Ecto neural progenitor cell (in vitro differentiated cells): Measurements from ENCODE around the gene ANLN.
"Not testable (repeated sequence)": the region's sequence is repeated elsewhere in the genome, so short reads cannot be mapped to it uniquely, and the experiment has no call there.

Experiments
- DNase-seq: peaks from one replicate; pipeline ENCODE4 v3.0.0-alpha.2; 2018; ENCODE audit warnings: low spot score

The ANLN gene

GRCh38 chr7:36389371-36390198 is at the start of gene ANLN:
ANLN (plus strand) TSS chr7:36389862; CDS start chr7:36390027, 165 bp downstream.
- peak; percentile 95 for DNase-seq

GRCh38 chr7:36343548-36343947 is 46.1 kb upstream of the ANLN start:
- DNase-seq = no peak

- DNase-seq = no peak
Measured at GRCh38 chr7:36344622-36345021, 45.0 kb upstream of the ANLN start.

DNA sequence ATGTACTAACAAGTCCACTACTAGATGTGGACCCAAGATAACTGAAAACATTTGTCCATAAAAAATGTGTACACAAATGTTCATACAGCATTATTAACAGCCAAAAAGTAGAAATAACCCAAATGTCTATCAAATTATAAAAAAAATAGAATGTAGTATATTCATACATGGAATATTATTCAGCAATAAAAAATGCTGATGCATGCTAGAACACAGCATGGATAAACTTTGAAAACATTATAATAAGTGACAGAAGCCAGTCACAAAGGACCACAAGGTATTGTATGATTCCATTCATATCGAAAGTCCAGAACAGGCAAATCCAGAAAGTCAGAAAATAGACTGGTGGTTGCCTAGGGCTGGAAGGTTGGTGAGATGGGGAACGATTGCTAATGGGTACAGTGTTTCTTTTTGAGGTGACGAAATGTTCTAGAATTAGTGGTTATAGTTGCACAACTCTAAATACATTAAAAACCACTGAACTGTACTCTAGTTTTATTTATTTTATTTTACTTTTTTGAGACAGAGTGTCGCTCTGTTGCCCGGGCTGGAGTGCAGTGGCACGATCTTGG is 43.3 kb upstream of the ANLN start:
- DNase-seq = no peak

DNA sequence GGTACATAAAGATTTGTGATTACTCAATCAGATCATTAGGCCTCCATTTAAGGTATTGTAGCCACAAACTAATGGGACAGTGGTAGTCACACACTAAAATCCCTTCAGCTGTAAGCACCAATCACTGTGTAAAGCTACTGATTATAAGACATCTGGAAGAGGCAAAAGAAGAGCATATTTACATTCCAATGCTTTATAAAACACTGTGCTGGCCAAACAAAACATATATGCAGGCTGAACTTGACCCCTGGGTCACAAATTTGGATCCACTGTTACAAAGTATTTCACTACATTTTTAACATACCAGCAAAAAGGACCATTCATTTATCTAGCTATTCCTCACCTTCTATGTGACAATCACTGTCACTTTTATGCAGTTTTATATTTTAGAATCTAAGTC is 41.4 kb upstream of the ANLN start:
- DNase-seq = no peak

- DNase-seq = no peak
Measured at GRCh38 chr7:36348771-36349170, 40.9 kb upstream of the ANLN start.

DNA sequence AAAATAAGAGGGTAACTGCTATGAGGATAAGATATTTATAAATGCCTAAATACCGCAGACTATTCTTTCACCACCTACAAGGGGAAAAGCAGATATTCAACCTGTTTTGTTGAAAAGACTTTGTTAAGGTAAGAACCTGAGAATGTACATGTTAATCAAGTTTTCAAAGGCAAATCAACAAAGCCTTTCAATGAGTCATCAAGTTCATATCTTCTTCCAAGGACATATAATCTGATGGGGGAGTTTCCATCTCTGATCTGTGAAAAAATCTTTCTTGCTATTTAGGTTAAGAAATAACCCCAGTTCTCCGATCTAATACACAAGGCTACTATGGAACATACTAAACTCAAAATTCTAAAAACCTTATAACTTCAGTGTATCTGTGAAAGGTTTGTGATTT is 40.0 kb upstream of the ANLN start:
- DNase-seq = no peak

DNA sequence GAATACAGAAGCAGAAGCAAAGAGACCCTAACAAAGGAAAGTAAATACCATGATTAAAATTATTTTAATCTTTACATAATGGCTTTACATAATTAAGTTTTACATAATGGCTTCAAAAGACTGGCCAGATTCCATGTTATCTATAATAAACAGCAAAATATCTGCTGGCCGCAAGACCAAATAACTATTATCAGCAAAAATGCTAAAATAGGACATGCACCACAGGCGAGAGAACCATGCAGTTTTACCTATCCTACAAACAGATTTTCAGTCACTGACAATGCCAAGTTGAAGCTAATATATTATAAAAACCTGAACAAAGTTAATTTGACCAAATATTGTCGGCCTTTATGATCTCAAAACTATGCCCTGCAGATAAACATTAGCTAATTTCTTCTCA is 34.2 kb upstream of the ANLN start:
- DNase-seq = no peak

DNA sequence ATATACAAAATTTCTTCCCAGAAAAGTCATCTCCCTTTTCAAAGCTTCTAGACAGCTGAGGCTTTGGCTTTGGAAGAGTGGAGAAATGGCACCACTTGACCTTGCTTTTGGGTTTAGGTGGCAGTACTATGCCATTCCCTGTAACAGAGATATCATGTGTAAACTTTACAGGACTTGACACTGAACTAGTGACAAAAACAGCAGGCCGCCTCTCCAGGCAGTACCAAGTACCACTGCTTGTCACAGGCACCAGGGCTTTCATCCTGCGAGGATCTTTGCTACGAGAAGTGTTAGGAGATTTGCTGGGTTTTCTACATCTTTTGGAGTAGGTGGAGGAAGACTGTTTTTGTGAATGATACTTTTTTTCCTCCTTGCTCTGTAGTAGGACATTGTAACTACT is 32.6 kb upstream of the ANLN start:
- DNase-seq = no peak

- DNase-seq = no peak
Measured at GRCh38 chr7:36358589-36358988, 31.1 kb upstream of the ANLN start.

DNA sequence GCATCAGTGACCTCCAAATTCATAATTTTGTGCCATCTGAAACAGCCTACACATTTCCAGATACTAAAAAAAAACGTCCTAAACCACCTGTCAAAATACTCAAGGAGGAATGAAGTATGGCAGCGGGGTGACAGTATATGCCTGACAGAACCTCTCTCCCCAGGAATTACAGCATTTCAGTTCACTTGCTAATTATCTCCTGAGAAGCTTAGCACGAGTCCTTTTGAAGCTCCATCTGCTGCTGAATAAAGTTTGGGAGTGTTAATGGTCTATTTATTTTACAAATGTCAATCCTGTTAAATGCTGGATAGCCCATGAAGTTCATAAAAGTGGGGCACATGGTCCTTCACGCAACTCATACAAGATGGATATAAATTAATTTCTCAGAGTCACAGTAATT is 29.4 kb upstream of the ANLN start:
- DNase-seq = no peak

- no peak for DNase-seq
Measured at GRCh38 chr7:36361227-36361626, 28.4 kb upstream of the ANLN start.

GRCh38 chr7:36363515-36363914 is 26.1 kb upstream of the ANLN start:
- DNase-seq = no peak

- no peak for DNase-seq
Measured at GRCh38 chr7:36366005-36366717, 23.5 kb upstream of the ANLN start.

GRCh38 chr7:36366718-36367560 is 22.7 kb upstream of the ANLN start:
- peak; percentile 97 for DNase-seq

DNA sequence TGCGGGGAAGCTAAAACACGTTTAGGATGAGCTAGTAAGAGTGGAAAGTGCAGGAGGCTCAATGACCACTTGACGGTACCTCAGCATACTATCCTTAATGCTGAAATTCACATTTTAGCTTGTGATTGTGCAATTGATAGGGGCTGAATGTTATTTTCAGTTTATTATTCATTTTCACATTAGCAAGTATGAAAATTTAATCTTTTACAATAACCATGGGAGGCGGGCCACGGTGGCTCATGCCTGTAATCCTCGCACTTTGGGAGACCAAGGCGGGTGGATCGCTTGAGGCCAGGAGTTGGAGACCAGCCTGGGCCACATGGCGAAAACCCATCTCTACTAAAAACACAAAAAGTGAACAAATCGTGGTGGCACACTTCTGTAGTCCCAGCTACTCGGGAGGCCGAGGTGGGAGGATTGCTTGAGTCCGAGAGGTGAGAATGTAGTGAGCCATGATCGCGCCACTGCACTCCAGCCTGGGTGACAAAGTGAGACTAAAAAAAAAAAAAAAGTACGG is 22.0 kb upstream of the ANLN start:
- no peak for DNase-seq

DNA sequence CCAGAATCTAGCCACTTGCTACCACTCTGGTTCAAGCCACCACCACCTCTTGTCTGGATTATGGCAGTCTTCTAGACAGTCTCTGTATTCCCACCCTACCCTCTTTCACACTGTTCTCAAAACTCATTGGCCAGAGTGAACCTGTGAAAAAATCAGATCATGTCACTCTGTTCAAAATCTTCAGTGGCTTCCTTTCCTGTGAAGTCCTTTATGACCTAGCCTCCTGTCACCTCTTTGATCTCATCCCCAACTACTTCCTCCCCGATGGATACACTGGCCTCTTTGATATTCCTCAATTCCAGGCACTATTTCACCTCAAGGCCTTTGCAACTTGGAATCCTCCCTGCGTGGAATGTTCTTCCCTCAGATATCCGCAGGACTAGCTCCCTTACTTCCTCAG is 21.2 kb upstream of the ANLN start:
- DNase-seq = no peak

GRCh38 chr7:36369171-36369570 is 20.5 kb upstream of the ANLN start:
- no peak for DNase-seq

DNA sequence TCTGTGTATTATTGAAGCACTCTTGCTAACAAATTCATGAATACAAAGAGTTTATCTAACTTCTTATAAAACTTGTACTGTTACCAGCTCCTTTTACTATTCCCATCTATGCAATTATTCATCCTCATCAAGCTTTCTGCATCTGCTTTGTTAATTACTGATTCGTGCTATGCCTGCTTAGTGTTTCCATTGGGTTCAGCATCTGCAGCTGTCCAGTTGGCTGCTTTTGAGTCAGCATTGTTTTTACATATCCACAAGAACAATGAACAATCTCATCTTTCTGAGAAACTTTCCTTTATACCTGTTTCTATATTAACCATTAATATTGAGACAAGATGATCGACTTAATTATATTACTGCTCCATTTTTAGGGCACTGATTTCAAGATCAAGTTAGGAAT is 19.6 kb upstream of the ANLN start:
- DNase-seq = no peak

GRCh38 chr7:36372156-36372555 is 17.5 kb upstream of the ANLN start:
- DNase-seq = no peak

DNA sequence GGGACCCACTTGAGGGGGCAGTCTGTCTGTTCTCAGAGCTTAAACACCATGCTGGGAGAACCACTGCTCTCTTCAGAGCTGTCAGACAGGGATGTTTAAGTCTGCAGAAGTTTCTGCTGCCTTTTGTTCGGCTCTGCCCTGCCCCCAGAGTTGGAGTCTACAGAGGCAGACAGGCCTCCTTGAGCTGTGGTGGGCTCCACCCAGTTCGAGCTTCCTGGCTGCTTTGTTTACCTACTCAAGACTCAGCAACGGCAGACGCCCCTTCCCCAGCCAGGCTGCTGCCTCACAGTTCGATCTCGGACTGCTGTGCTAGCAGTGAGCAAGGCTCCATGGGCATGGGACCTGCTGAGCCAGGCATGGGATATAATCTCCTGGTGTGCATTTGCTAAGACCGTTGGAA is 11.1 kb upstream of the ANLN start:
- DNase-seq = not testable (repeated sequence)
